ENCODE results near the gene OXSR1. TPM values are rescaled to one million over a fixed set of nuclear protein-coding genes. Genes with fewer than 3 reads are reported as not detected.
A peak's percentile ranks its signal among the peaks of the same experiment; 100 is the strongest.

OXSR1 gene
- total and polyA plus RNA-seq, 2 of the 13 experiments (the other 11 are each of a cell fraction or from before 2014, with no cell fraction given): 27.4 to 32.6 TPM

DNA sequence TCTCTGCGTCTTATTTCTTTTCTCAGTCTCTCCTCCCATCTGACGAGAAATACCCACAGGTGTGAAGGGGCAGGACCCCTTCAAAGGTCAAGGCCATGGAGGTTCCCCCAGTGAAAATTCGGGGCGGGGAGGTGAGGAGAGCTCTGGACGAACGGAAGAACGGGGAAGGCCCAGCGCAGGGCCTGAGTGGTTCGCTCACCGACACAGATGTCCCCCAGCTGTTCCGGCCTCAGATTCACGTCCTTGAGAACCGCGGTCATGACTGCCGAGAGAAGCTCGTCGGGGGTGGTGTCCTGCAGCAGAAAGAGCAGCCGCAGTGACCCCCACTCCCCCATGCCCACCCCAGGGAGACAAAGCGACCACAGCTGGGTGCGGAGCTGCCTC lies 29.0 kb upstream of the OXSR1 start (continued):
- TF ChIP-seq RAD51 (IDR thresholded peaks at IDR 0.05; ENCODE audit: borderline replicate concordance): no peak
- no peak for TF ChIP-seq ZNF710 (CRISPR knock-in tag; IDR thresholded peaks at IDR 0.05; ENCODE audit: borderline replicate concordance)
- TF ChIP-seq TBX2 (CRISPR knock-in tag; IDR thresholded peaks at IDR 0.05; ENCODE audit: borderline replicate concordance): peak; percentile 22; the same call in 1 of the 2 replicates
- TF ChIP-seq SMAD3 (CRISPR knock-in tag; IDR thresholded peaks at IDR 0.05): no peak
- peak; percentile 2; the same call in 1 of the 2 replicates for TF ChIP-seq ZNF691 (CRISPR knock-in tag; IDR thresholded peaks at IDR 0.05; ENCODE audit: borderline replicate concordance, low read depth)
- TF ChIP-seq ZNF816 (CRISPR knock-in tag; IDR thresholded peaks at IDR 0.05; ENCODE audit: borderline replicate concordance): no peak
- no peak for TF ChIP-seq KLF6 (CRISPR knock-in tag; IDR thresholded peaks at IDR 0.05)
- TF ChIP-seq NR3C1 (CRISPR knock-in tag; IDR thresholded peaks at IDR 0.05): no peak
- TF ChIP-seq ZNF33A (CRISPR knock-in tag; IDR thresholded peaks at IDR 0.05; ENCODE audit: borderline replicate concordance): no peak
- peak; percentile 79; the same call in 1 of the 2 replicates for TF ChIP-seq NR2F6 (IDR thresholded peaks at IDR 0.05)
- TF ChIP-seq NR2F6 (CRISPR knock-in tag; IDR thresholded peaks at IDR 0.05): peak; percentile 39; the same call in 1 of the 2 replicates
- 0 out of 2 replicates have a peak, but pooled peaks have one; percentile 11 for TF ChIP-seq NR2C2 (CRISPR knock-in tag; IDR thresholded peaks at IDR 0.05; ENCODE audit: borderline replicate concordance)
- TF ChIP-seq, protein P1, sequence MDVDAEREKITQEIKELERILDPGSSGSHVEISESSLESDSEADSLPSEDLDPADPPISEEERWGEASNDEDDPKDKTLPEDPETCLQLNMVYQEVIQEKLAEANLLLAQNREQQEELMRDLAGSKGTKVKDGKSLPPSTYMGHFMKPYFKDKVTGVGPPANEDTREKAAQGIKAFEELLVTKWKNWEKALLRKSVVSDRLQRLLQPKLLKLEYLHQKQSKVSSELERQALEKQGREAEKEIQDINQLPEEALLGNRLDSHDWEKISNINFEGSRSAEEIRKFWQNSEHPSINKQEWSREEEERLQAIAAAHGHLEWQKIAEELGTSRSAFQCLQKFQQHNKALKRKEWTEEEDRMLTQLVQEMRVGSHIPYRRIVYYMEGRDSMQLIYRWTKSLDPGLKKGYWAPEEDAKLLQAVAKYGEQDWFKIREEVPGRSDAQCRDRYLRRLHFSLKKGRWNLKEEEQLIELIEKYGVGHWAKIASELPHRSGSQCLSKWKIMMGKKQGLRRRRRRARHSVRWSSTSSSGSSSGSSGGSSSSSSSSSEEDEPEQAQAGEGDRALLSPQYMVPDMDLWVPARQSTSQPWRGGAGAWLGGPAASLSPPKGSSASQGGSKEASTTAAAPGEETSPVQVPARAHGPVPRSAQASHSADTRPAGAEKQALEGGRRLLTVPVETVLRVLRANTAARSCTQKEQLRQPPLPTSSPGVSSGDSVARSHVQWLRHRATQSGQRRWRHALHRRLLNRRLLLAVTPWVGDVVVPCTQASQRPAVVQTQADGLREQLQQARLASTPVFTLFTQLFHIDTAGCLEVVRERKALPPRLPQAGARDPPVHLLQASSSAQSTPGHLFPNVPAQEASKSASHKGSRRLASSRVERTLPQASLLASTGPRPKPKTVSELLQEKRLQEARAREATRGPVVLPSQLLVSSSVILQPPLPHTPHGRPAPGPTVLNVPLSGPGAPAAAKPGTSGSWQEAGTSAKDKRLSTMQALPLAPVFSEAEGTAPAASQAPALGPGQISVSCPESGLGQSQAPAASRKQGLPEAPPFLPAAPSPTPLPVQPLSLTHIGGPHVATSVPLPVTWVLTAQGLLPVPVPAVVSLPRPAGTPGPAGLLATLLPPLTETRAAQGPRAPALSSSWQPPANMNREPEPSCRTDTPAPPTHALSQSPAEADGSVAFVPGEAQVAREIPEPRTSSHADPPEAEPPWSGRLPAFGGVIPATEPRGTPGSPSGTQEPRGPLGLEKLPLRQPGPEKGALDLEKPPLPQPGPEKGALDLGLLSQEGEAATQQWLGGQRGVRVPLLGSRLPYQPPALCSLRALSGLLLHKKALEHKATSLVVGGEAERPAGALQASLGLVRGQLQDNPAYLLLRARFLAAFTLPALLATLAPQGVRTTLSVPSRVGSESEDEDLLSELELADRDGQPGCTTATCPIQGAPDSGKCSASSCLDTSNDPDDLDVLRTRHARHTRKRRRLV (CRISPR knock-in tag; IDR thresholded peaks at IDR 0.05): 0 out of 2 replicates have a peak, but pooled peaks have one; percentile 14
- TF ChIP-seq RBAK (CRISPR knock-in tag; IDR thresholded peaks at IDR 0.05): no peak
- TF ChIP-seq ZNF34 (CRISPR knock-in tag; IDR thresholded peaks at IDR 0.05; ENCODE audit: borderline replicate concordance): no peak
- no peak for TF ChIP-seq ZNF550 (CRISPR knock-in tag; IDR thresholded peaks at IDR 0.05; ENCODE audit: borderline replicate concordance)
- peak; percentile 71 for TF ChIP-seq ZNF883 (CRISPR knock-in tag; IDR thresholded peaks at IDR 0.05; ENCODE audit: not compliant biosample characterization)
- TF ChIP-seq ASH2L (IDR thresholded peaks at IDR 0.05; ENCODE audit: insufficient read length, low read depth, low read length): no peak
- no peak for TF ChIP-seq PRDM10 (CRISPR knock-in tag; IDR thresholded peaks at IDR 0.05; ENCODE audit: low read depth)
